CD14-positive monocyte (primary cell): ENCODE measurements around the gene CUX1. TPM values are rescaled to one million over a fixed set of nuclear protein-coding genes. Genes with fewer than 3 reads are reported as not detected.

Experiments used
- DNase-seq, 3 donors: peaks; one replicate each; pipeline ENCODE4 v3.0.0-alpha.2; 2011 to 2022
- H2AFZ ChIP-seq: 2 replicates; pipeline ENCODE4 v1.6.0; 2012; ENCODE audit warnings: mild to moderate bottlenecking, low read depth, low read length, inconsistent platforms; ENCODE audit not compliant: insufficient read depth, poor library complexity, severe bottlenecking
- H3K27ac ChIP-seq, 2 donors: 1 replicate in 1 of 2; 2 replicates in 1 of 2; pipeline ENCODE4 v1.5.1; 2012 to 2013; ENCODE audit warnings: low read length in 2 of 2, control low read depth in 1 of 2, inconsistent platforms in 1 of 2, low read depth in 1 of 2, mild to moderate bottlenecking in 1 of 2
- H3K27me3 ChIP-seq, 2 donors: one replicate each; pipeline versions ENCODE4 v1.6.0 to v1.6.1; 2011 to 2013; ENCODE audit warnings: low read length in 2 of 2; ENCODE audit not compliant: control insufficient read depth in 2 of 2, insufficient read depth in 2 of 2
- H3K36me3 ChIP-seq, 2 donors: replicated peaks in 1 of 2; 1 replicate in 1 of 2; 2 replicates in 1 of 2; pipeline versions ENCODE4 v1.5.1 to v1.6.1; 2012 to 2013; ENCODE audit warnings: low read length in 2 of 2, control low read depth in 1 of 2, inconsistent platforms in 1 of 2, mild to moderate bottlenecking in 1 of 2; ENCODE audit not compliant: insufficient read depth in 2 of 2, control insufficient read depth in 1 of 2
- H3K4me1 ChIP-seq, 2 donors: 1 replicate in 1 of 2; 2 replicates in 1 of 2; pipeline versions ENCODE4 v1.5.1 to v1.6.1; 2012 to 2013; ENCODE audit warnings: low read length in 2 of 2, control low read depth in 1 of 2, inconsistent platforms in 1 of 2, mild to moderate bottlenecking in 1 of 2, moderate library complexity in 1 of 2; ENCODE audit not compliant: insufficient read depth in 2 of 2, control insufficient read depth in 1 of 2
- H3K4me2 ChIP-seq: replicated peaks from 2 replicates; pipeline ENCODE3; 2012; ENCODE audit warnings: low read length, moderate library complexity, mild to moderate bottlenecking; ENCODE audit not compliant: poor library complexity, severe bottlenecking; ENCODE audit errors: extremely low read depth
- H3K4me3 ChIP-seq, 3 experiments: fragments of 200-600 bp in 1 of 3; sonication (generic) in 1 of 3; replicated peaks in 1 of 3; 1 replicate in 2 of 3; 2 replicates in 1 of 3; pipeline ENCODE4 v1.5.1; 2011 to 2013; ENCODE audit warnings: low read length in 3 of 3, mild to moderate bottlenecking in 3 of 3, control low read depth in 2 of 3, low read depth in 2 of 3, inconsistent platforms in 1 of 3, moderate library complexity in 1 of 3
- H3K79me2 ChIP-seq: 2 replicates; pipeline ENCODE4 v1.6.0; 2012; ENCODE audit warnings: mild to moderate bottlenecking, control low read depth, inconsistent platforms, low read length, moderate library complexity; ENCODE audit not compliant: insufficient read depth
- H3K9ac ChIP-seq: 2 replicates; pipeline ENCODE4 v1.6.0; 2017; ENCODE audit warnings: low read length, mild to moderate bottlenecking; ENCODE audit not compliant: insufficient read depth, poor library complexity, severe bottlenecking
- H3K9me3 ChIP-seq, 2 donors: replicated peaks in 1 of 2; 1 replicate in 1 of 2; 2 replicates in 1 of 2; pipeline versions ENCODE4 v1.5.1 to v1.6.1; 2012 to 2013; ENCODE audit warnings: low read length in 2 of 2, control low read depth in 1 of 2; ENCODE audit not compliant: control insufficient read depth in 1 of 2, insufficient read depth in 1 of 2
- H4K20me1 ChIP-seq: 2 replicates; pipeline ENCODE4 v1.6.0; 2012; ENCODE audit warnings: mild to moderate bottlenecking, low read length, control low read depth, moderate library complexity; ENCODE audit not compliant: insufficient read depth
- H3K27ac Mint-ChIP-seq, 7 donors: one replicate each; pipeline ENCODE4 v1.8.0; 2020; ENCODE audit warnings: mild to moderate bottlenecking in 7 of 7, mixed read lengths in 7 of 7, moderate library complexity in 6 of 7, inconsistent platforms in 2 of 7
- H3K27me3 Mint-ChIP-seq, 3 donors: one replicate each; pipeline ENCODE4 v1.8.0; 2021 to 2022; ENCODE audit warnings: low read depth in 3 of 3, mild to moderate bottlenecking in 3 of 3, mixed read lengths in 3 of 3, moderate library complexity in 3 of 3, inconsistent platforms in 1 of 3
- H3K36me3 Mint-ChIP-seq, 2 donors: one replicate each; pipeline ENCODE4 v1.8.0; 2020; ENCODE audit warnings: mixed read lengths in 2 of 2, inconsistent platforms in 1 of 2, mild to moderate bottlenecking in 1 of 2
- H3K4me1 Mint-ChIP-seq: one replicate; pipeline ENCODE4 v1.8.0; 2020; ENCODE audit warnings: mild to moderate bottlenecking, mixed read lengths
- H3K4me3 Mint-ChIP-seq, 2 donors: one replicate each; pipeline ENCODE4 v1.8.0; 2020; ENCODE audit warnings: mild to moderate bottlenecking in 2 of 2, mixed read lengths in 2 of 2, moderate library complexity in 1 of 2
- H3K9me3 Mint-ChIP-seq, 7 donors: one replicate each; pipeline ENCODE4 v1.8.0; 2020 to 2022; ENCODE audit warnings: mixed read lengths in 7 of 7, mild to moderate bottlenecking in 6 of 7, moderate library complexity in 6 of 7, inconsistent platforms in 2 of 7
- WGBS: methylation state at CpG from one replicate; pipeline ENCODE4 v1.1.5; 2013; ENCODE audit warnings: missing lambda C conversion rate; ENCODE audit not compliant: insufficient coverage; 5-methylcytosine and 5-hydroxymethylcytosine counted together
- intact Hi-C, 2 donors: fragments of 100-400 bp; cut with micrococcal nuclease; formaldehyde crosslinking; loops; one replicate each; pipeline versions ENCODE4 v1.15.0 to v1.15.1; 2023
- polyA plus RNA-seq, 3 donors: library from polyadenylated mRNA; depleted of rRNA in 1 of 3; unstranded in 2 of 3; stranded (reverse) in 1 of 3; fragments of 300-500 nt in 2 of 3; fragments of >200 nt in 1 of 3; fragmentation: Illumina TruSeq in 2 of 3; gene quantifications; 1 replicate in 2 of 3; 2 replicates in 1 of 3; pipeline ENCODE4 v1.2.3, GENCODE V29; 2012 to 2021
- TF ChIP-seq, protein P1 (sequence below): fragments of 200-600 bp; IDR thresholded peaks from one replicate; pipeline ENCODE4 v1.8.0; 2022; ENCODE audit warnings: antibody characterized with exemption, mild to moderate bottlenecking

Gene CUX1
- polyA plus RNA-seq, 3 donors = 17.6 to 38.0 (median 28.0) TPM

DNA sequence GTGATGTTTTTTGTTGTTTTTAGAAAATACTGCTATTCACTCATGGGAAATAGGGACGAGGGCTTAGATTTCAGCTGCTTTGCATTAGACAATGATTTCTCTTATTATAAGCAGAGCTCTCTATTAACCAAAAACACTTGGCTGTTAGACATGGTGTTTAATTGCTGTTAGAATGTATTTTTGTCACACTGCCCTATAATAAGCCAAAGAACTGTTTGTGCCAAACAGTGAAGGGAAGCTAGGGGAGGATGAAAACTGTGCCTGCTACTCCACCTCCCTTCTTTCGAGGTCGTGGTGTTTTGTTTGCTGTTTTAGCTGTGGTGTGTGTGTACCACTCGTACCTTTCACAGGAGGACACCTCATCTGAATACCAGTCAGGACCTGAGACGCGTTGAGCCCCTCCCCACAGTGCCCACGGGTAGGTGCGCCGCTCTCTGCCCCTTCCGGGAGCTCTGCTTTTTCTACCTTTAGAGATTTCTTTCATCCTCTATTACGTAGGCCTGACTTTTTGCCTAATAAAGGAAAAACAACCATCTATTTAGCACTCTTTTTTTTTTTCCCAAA lies 57.9 kb downstream of the CUX1 start:
- Histone ChIP-seq H2AFZ (no peak overlapping the region), H3K9ac (no peak overlapping the region), H3K4me2 (no peak overlapping the region), H3K27me3 (no peaks in the 10 kb centered on the region), H3K4me1 (peaks cover 3 to 12% of the 10 kb centered on the region in 2 donors), H3K27ac (peak overlapping the region in 1 of 2 donors; percentile 38), H3K36me3 (peaks cover 0 to 15% of the 10 kb centered on the region in 2 donors), H3K9me3 (no peaks in the 10 kb centered on the region), H4K20me1 (peaks cover 100% of the 10 kb centered on the region), H3K79me2 (peaks cover 100% of the 10 kb centered on the region), H3K4me3 (no peak overlapping the region)
- DNase-seq = no peak
- Mint-ChIP-seq H3K4me3 (no peak overlapping the region), H3K36me3 (peaks cover 14 to 18% of the 10 kb centered on the region in 2 donors), H3K4me1 (peaks cover 14% of the 10 kb centered on the region), H3K27ac (peak overlapping the region in 5 of 7 donors; percentile 17 to 77 (median 49)), H3K27me3 (no peaks in the 10 kb centered on the region), H3K9me3 (no peaks in the 10 kb centered on the region)
- TF ChIP-seq, protein P1, sequence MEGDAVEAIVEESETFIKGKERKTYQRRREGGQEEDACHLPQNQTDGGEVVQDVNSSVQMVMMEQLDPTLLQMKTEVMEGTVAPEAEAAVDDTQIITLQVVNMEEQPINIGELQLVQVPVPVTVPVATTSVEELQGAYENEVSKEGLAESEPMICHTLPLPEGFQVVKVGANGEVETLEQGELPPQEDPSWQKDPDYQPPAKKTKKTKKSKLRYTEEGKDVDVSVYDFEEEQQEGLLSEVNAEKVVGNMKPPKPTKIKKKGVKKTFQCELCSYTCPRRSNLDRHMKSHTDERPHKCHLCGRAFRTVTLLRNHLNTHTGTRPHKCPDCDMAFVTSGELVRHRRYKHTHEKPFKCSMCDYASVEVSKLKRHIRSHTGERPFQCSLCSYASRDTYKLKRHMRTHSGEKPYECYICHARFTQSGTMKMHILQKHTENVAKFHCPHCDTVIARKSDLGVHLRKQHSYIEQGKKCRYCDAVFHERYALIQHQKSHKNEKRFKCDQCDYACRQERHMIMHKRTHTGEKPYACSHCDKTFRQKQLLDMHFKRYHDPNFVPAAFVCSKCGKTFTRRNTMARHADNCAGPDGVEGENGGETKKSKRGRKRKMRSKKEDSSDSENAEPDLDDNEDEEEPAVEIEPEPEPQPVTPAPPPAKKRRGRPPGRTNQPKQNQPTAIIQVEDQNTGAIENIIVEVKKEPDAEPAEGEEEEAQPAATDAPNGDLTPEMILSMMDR = no peak
- intact Hi-C loops = no loop called here
- WGBS = 93% methylated on average over 4 of the region's 11 CpGs

DNA sequence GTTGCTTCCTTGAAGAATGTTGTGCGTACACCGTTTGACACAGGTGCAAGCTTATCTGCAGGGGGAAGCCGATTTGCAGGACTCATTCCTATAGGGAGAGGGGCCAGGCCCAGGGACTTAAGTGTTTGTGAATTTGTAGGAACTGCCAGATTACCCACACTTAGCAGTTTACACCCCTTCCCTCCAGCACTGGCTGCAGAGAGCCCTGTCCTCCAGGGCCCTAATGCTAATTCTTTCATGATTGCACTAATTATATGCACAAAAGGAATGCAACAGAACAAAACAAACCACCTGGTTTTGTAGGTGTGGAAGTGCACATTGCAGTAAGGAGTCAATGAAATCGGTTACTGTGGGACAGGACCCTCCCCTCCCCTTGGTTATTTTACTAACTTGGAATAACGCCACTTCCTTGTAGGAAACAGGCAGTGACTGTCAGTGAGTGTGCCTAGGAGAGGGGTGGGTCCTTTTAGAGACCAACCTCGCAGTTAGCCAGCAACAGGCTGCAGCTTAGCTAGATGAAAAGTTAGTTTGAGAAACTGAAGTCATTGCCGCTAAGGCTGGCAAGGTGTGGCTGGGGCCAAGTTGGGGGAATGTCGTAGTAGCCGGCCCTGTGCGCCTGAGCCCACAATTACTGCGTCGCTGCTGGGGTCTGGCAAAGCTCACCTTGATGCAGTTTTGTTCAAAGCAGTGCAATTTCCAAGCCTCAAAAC lies 60.6 kb downstream of the CUX1 start:
- Mint-ChIP-seq H3K27me3 (no peaks in the 10 kb centered on the region), H3K4me1 (peaks cover 38% of the 10 kb centered on the region), H3K36me3 (peaks cover 14 to 22% of the 10 kb centered on the region in 2 donors), H3K9me3 (no peaks in the 10 kb centered on the region), H3K27ac (peak overlapping the region in 2 of 7 donors; percentile 41 to 50), H3K4me3 (no peak overlapping the region)
- Histone ChIP-seq H3K9ac (no peak overlapping the region), H3K27me3 (no peaks in the 10 kb centered on the region), H3K4me1 (peaks cover 24 to 32% of the 10 kb centered on the region in 2 donors), H3K4me2 (no peak overlapping the region), H3K79me2 (peaks cover 100% of the 10 kb centered on the region), H3K4me3 (no peak overlapping the region), H3K36me3 (peaks cover 0 to 15% of the 10 kb centered on the region in 2 donors), H4K20me1 (peaks cover 100% of the 10 kb centered on the region), H2AFZ (no peak overlapping the region), H3K27ac (no peak overlapping the region), H3K9me3 (no peaks in the 10 kb centered on the region)
- WGBS = 94% methylated on average over 3 of the region's 12 CpGs
- no peak for DNase-seq
- intact Hi-C loops = no loop called here
- TF ChIP-seq, protein P1 = no peak
